Activated naive CD8-positive, alpha-beta T cell treated with anti-CD3 and anti-CD28 coated beads, Interleukin-2, amount 50 U/mL, for 16 hours (primary cell): Measurements from ENCODE around the gene HS3ST6.
"Not testable (repeated sequence)": the region's sequence is repeated elsewhere in the genome, so short reads cannot be mapped to it uniquely, and the experiment has no call there.

Experiments used
- DNase-seq: peaks from one replicate; pipeline ENCODE4 v3.0.0-alpha.2; 2020; ENCODE audit warnings: low read depth, low spot score

HS3ST6 gene

GRCh38 chr16:1907226-1907860 lies 10.9 kb downstream of the HS3ST6 start:
- DNase-seq, result no peak

GRCh38 chr16:1906846-1907165 lies 11.4 kb downstream of the HS3ST6 start:
- DNase-seq, result no peak

DNA sequence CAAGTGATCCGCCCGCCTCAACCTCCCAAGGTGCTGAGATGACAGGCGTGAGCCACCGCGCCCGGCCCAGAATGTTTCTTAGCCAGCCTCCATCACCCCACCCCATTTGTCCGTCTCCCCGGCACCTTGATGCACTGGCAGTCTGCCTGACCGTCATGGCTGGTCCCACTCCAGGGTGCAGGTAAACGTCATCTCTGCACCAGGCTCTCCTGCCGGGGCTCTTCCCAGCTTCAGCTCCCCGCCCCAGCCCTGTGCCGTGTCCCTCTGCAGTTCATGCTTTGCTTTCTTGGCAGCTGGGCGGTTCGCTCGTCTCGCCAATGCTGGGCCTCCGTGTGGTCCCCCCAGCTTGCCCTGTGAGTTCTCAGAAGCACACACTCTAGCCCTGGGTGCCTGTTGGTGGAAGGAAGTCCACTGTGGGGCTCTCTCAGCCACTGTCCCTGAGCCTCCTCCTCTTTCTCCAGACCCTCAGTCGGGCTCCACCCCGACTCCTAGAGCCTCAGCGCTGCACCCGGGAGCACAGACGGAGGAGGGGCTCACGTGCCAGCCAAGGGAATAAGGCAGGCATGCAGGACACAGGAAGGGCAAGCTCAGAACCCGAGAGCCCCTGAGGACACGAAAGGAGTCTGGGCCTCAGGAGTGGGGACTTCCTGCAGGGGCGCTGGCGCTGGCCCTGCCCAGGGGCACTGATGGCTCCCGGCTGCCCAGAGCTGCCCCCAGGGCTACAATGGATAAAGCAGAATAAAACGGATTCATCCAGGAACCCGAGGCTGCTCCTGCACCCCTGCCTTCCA lies 12.0 kb downstream of the HS3ST6 start:
- DNase-seq, result no peak

DNA sequence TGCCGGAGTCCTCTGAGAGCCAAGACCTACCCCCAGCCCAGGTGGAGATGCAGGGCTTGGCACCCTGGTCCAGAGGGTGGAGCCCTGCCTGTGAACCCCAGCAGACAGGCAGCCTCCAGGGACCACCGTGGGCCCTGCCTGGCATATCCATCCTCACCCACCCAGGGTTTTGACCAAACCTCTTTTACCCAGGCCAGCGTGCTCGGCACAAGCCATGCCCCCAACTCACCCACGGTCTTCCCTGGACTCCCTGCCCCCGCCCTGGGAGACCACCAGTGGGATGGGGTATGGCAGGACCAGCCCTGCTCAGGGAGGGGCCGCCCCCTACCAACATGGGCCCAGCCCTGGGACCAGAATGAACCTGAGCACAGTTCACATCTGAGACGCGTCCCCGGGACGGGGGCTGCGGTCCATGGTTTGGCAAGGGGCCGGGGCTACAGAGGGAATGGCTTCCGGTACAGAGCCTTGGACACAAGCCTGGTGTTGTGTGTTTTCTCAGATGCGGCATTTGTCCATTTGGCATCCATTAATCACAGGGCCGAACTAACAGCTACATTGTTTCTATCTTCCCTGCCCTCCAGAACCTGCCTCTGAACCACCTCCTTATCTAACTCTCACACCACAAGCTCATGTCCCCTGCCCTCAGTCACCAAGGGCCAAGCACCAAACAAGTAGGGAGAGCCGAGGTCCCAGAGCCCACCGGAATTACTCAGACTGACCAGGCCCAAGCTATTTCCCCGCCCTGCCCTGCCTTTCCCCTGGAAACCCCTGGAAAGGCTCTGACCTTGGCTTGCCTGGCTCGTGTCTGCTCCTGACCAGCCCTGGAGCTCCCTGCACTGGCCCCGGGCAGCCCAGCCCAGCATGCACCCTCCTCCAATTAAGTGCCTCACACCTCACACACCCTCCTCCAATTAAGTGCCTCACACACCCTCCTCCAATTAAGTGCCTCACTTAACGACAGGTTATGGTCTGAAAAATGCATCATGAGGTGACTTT lies 14.1 kb downstream of the HS3ST6 start:
- no peak for DNase-seq

DNA sequence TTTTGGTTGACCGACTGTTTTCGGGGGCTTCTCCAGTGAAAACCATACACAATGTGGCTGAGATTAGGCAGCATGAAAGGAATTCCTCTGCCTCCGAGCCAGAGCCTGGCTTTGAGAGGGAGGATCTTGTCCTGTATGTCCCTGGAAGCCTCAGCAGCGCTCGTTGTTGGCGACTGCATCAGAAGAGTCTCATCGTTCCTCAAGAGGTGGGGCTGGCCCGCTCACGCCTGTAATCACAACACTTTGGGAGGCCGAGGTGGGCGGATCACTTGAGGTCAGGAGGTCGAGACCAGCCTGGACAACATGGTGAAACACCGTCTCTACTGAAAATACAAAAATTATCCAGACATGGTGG lies 15.0 kb downstream of the HS3ST6 start:
- DNase-seq, result no peak

DNA sequence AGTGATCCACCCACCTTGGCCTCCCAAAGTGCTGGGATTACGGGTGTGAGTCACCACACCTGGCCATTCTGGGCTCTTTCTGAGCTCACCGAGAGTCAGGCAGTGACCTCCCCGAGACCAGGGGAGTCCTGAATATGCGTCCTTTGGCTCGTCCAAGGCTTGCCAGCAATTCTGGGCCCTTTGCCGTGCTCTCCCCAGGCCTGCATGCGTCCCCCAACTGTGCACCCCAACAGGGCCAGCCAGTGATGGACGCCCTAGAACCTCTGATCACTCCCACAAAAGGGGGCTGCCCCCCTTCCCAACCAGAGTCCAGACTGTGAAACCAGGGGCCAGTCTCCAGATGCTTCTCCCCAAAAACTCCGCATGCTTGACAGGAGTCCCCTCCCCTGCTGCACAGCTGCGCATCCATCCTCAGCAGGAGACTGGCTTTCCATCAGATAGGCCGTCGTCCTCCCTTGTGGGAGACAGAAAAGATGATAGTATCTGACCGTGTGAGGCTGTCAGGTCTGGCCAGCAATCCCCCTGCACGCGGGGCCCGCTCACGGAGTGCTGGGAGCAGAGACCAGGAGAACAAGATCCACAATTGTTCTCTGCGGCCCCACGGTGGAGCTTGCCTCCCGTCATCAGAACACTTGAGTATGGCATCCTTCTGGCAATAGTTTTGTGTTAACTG lies 15.5 kb downstream of the HS3ST6 start:
- DNase-seq, result no peak

DNA sequence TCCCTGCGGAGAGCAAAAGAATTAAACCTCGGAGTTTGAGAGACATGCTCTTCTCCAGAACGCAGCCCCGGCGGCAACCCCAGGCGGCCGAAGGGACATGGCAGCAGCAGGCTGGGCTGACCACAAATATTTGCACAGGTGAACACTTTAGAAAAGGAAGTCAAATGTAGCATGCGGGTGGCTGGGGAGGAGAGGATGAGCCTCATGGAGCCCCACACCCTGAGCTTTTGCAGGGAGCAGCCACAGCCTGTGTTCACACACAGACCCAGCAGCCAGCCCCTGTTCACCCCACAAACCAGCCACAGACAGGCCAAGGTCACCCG lies 17.8 kb downstream of the HS3ST6 start:
- no peak for DNase-seq

DNA sequence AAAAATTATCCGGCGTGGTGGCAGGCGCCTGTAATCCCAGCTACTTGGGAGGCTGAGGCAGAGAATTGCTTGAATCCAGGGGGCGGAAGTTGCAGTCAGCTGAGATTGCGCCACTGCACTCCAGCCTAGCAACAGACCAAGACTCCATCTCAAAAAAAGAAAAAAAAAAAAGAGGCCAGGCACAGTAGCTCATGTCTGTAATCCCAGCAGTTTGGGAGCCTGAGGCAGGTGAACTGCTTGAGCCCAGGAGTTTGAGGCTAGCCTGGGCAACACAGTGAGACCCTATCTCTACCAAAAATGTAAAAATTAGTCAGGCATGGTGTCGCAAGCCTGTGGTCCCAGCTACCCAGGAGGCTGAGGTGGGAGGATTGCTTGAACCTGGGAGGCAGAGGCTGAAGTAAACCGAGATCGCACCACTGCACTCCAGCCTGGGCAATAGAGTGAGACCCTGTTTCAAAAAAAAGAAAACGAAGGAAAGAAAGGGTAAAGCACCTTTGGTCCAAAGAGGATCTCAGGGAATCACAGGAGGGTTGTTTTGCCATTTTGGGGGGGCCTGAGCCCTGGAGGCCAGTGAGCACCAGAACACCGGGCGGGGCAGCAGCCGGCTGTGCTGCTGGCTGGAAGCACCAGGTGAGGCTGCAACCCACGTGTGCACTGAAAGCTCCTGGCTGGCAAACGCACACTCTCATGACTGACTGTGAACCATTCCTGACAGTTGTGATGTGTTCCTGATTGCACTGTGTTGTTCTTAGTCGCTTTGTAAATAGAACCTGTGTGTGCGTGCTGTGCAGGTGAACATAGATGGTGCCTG lies 18.4 kb downstream of the HS3ST6 start:
- DNase-seq, result no peak

DNA sequence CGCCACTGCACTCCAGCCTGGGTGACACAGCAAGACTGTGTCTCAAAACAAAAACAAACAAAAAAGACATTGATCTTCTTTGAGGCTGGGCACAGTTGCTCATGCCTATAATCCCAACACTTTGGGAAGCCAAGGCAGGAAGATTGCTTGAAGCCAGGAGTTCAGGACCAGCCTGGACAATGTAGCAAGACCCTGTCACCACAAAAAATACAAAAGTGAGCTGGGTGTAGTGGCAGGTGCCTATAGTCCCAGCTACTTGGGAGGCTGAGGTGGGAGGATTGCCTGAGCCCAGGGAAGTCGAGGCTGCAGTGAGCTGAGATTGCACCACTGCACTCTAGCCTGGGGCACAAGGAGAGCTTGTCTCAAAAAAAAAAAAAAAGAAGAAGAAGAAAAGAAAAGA lies 20.5 kb downstream of the HS3ST6 start:
- not testable (repeated sequence) for DNase-seq

- no peak for DNase-seq
Observed at GRCh38 chr16:1895949-1896675, 22.1 kb downstream of the HS3ST6 start.

GRCh38 chr16:1895068-1895467 lies 23.1 kb downstream of the HS3ST6 start:
- DNase-seq, result no peak

- DNase-seq, result no peak
Observed at GRCh38 chr16:1890708-1891050, 27.5 kb downstream of the HS3ST6 start.

DNA sequence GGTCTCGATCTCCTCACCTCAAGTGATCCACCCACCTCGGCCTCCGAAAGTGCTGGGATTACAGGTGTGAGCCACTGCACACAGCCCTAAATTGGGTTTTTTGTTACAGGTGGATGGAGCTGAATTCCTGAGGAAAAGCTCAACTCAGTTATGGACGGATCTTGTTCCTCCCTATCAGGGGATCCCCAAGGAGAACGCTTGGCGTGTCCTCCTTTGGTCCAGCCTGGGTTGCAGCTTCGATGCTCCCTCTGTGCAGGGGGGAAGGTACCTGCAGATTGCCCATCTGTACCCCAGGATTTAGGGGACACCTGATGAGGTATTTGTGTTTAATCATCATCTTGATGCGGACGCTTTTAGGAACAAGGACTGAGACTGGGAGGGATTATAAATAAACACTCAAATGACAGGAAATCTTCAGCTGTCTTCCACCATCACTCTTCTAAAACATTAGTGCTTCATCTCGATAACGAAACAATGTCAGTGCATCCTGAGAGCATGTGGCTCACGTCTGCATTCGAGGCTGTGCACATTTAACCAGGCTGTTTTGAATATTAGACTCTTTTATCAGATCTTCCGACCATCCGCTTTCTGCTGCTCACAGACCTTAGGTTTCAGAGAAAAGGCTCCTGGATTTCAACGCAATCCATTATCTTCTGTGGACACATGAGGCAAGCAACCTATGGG lies 28.0 kb downstream of the HS3ST6 start:
- no peak for DNase-seq

- DNase-seq, result no peak
Observed at GRCh38 chr16:1887711-1888354, 30.4 kb downstream of the HS3ST6 start.

DNA sequence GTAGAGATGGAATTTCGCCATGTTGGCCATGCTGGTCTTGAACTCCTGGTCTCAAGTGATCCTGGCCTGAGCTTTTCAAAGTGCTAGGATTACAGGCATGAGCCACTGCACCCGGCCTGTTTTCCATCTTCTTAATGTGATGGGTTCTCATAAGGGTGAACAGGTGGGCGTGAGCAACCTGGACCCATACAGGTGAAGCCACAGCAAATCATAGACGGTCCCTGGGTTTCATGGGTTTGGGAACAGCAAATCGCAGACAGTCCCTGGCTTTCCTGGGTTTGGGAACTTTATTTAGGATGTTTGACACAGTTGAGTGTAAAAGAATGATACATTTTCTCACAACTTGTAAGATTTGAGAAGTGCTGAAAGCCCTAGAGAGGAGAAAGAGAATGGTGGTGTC lies 33.3 kb downstream of the HS3ST6 start:
- no peak for DNase-seq

DNA sequence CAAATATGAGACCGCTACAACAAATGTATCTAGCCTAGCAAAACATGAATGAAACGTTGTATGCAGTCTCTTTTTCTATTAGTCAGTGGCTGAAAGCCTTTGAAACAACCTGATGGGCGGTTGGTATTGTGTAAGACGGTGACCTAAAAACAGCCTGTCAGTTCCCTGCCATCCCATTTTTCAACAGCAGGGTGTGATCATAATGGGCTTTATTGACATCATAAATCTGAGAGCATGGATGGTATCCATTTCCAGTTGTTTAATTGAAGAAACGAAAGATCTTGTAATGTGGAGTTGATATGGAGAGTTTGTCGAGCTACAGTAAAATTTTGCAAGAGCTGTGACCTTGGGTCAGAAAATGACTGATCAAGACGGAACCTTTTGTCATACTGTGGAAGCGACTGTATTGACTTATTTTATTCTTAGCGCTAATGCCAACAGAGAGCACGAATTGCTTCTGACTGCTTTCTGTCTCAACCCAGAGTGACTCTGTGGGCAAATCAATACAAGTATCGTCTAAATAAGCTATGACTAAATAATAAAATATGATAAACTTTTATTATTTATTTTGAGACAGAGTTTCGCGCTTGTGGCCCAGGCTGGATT lies 34.0 kb downstream of the HS3ST6 start:
- no peak for DNase-seq

DNA sequence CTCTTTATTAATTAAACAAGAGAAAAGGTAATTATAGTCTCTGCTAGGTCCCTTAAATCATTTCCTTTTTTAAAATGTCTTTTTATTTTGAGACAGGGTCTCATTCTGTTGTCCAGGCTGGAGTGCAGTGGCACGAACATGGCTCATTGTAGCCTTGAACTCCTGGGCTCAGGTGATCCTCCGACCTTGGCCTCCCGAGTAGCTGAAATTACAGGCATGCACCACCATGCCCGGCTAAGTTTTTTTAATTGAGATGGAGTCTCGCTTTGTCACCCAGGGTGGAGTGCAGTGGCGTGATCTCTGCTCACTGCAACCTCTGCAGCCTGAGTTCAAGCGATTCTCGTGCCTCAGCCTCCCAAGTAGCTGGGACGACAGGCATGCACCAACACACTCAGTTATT lies 37.0 kb downstream of the HS3ST6 start:
- DNase-seq, result not testable (repeated sequence)

DNA sequence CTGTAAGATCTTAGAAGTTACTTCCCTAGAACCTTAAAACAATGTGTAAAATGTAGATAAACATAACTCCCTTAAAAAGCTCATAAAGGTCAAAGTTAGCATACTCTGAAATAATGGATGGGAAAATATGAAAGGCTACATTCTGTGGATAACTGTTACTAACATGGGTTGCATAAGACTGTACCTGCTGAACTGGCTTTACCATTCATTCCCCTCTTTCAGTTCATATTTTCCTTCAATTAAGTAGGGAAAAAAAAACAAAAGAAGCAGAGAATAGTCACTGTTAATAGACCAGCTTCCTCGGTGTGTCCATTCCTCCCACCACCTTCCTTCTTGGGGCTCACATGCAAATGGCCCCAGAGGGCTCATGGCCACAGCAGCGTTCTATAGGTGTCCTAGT lies 38.7 kb downstream of the HS3ST6 start:
- DNase-seq, result no peak

DNA sequence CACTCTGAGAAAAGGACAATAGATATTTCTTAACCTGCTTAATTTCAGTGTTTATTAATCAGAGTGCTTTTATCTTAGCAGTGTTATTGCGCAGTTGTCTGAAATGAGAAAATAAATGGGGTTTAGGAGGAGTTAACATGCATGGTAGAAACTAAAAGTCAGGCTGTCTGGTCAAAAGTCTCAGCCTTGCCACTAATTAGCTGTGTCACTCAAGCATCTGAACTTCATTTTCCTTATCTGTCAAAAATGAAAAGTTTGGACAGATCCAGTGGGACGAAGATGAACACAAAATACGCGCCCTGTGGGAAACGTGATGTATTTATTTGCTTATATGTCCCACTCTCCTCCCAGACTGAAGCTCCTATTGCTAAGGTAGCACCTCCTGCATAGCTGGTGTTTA lies 40.0 kb downstream of the HS3ST6 start:
- no peak for DNase-seq
